ENCODE measurements around the gene HNRNPUL1.

The HNRNPUL1 gene

DNA sequence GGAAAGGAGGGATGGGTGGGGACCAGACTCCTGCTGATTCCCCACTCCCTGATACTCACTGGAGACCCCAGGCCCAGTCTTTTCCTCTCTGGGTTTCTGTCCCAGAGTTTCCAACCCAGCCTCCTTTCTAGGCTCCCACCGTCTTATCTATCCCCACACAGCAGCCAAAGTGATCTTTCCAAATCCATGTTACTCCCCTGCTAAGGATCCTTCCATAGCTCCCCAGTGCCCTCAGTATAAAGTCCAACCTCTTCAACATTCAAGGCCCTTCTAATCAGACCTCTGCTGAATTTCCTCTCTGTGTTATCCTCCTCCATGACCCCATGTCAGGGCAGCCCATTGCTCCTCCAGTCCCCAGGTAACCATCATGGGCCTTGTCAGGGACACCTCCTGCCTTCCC lies 90.9 kb downstream of the HNRNPUL1 start:
- no peak for DNase-seq

DNA sequence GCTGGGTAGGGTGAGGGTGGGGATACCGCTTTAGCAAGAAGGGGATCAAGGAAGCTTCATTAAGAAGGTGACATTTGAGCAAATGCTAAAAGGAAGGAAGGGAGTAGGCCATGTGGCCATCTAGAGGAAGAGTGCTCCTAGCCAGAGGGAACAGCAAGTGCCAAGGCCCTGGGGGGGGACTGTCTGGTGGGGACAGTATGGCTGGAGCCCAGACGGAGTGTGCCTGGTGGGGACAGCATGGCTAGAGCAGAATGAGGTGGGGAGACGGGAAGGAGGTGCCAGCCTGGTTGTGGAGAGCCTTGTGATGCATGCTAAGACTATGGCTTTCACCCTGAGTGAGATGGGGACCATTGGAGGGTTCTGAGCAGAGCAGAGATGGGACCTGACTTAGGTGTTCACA lies 91.6 kb downstream of the HNRNPUL1 start:
- peak; percentile 18 for DNase-seq

DNA sequence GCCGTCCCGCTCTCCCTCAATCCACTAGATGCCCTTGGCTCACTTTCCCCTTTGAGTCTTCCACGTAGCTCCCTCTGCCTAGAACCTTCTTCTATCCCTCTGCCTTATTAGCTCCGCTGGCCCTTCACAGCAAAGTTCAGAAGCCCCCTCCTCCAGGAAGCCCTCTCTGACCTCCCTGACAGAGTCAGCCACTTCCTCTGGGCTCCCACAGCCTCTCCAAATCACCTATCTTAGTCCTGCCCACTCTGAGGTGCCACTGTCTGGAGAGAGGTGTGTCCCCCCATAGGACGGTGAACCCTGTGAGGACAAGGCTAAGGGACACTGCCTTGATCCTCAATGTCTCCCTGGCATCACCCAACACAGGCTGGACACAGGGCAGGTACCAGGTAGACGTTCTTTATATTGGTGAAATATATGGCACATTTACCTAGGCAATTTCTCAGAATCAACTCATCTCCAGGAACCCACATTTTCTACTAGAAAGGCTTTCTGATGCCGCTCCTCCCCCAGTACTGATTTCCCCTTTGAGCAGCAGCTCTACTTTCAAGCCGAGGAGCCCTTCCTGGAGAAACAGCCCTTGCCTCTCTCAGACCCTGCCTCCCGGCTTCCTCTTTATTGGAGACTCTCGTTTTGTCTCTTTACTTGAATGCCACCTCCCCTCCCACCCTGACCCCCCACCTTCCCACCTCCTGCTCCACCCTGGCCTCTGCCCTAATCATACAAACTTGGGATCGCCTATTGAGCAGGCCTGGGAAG lies 93.0 kb downstream of the HNRNPUL1 start:
- DNase-seq = peak; percentile 71
